Measurements from ENCODE around the gene CEBPE. TPM values are rescaled to one million over a fixed set of nuclear protein-coding genes. Genes with fewer than 3 reads are reported as not detected.
A peak's percentile ranks its signal among the peaks of the same experiment; 100 is the strongest.

The CEBPE gene
- polyA plus RNA-seq, 2 donors = 0.02 TPM; not detected in 1

DNA sequence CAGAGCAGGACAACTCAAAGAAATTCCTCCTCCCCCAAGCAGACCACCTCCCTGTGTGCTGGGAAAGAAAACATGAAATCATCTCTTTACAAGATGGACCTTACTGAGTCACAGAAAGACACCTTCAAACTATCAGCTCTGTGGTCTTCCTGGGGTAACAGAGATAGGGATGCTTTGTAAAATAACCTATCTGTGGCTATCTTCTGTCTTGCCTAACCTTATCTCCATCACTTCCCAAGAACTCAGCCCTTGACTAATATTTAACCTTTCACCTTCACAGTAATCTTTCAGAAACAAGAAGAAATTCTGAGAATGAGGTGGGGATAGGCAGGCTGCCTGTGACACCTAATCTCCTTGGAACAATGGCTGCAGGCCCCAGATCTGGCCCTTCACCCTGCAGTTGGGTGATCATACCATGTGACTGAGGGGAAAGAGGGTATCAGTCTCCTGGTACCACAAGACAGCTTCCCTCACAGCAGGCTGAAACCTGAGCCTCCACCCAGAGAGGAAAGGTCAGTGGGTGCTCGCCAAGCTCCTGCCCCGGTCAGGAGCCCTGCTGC is 27.4 kb upstream of the CEBPE start:
- Histone ChIP-seq H3K4me3 (ENCODE audit: low read depth in 1 of 2, low read length in 2 of 2) (no peak overlapping the region), H3K27me3 (ENCODE audit: control insufficient read depth in 1 of 2, insufficient read depth in 2 of 2, low read length in 2 of 2) (no peaks in the 10 kb centered on the region), H3K36me3 (ENCODE audit: control insufficient read depth in 2 of 2, insufficient read depth in 2 of 2, low read length in 1 of 2) (no peaks in the 10 kb centered on the region), H3K27ac (ENCODE audit: low read depth in 2 of 2, low read length in 1 of 2) (peak overlapping the region; percentile 62 to 67), H3K4me1 (ENCODE audit: control insufficient read depth in 2 of 2, insufficient read depth in 2 of 2, low read length in 1 of 2) (peaks cover 12 to 15% of the 10 kb centered on the region in 2 donors), H3K9me3 (ENCODE audit: control insufficient read depth in 2 of 2, insufficient read depth in 1 of 2, low read depth in 1 of 2, low read length in 1 of 2) (no peaks in the 10 kb centered on the region)
- 90 to 98% methylated on average over 2 of the region's 2 CpGs for WGBS, 2 donors

DNA sequence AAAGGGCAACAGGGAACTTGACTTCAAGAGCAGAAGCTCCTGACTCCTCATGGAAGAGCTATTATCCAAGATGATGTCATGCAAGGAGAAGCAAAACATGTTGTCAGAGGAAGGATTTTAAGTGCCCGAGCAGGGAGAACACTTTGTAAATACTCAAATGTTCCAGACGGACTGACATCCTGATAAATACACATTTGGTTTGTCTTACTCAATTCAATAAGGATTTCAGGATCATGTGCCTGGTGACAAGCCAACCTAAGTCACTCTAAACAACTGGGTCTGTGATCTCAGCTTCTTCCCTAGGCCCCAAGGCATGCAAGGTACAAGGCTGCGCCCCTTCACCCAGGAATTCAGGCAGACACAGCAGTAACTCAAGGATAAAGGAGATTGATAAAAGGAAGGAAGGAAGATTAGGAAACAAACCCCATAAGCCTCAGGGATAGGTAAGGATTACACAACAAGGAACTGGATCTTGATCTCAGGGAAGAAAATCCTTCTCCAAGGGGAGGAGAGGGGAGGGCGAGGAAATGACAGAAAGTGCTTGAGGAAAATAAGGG is 26.8 kb upstream of the CEBPE start:
- Histone ChIP-seq H3K9me3 (ENCODE audit: control insufficient read depth in 2 of 2, insufficient read depth in 1 of 2, low read depth in 1 of 2, low read length in 1 of 2) (no peaks in the 10 kb centered on the region), H3K4me1 (ENCODE audit: control insufficient read depth in 2 of 2, insufficient read depth in 2 of 2, low read length in 1 of 2) (peaks cover 12 to 15% of the 10 kb centered on the region in 2 donors), H3K27me3 (ENCODE audit: control insufficient read depth in 1 of 2, insufficient read depth in 2 of 2, low read length in 2 of 2) (no peaks in the 10 kb centered on the region), H3K36me3 (ENCODE audit: control insufficient read depth in 2 of 2, insufficient read depth in 2 of 2, low read length in 1 of 2) (no peaks in the 10 kb centered on the region), H3K4me3 (ENCODE audit: low read depth in 1 of 2, low read length in 2 of 2) (no peak overlapping the region), H3K27ac (ENCODE audit: low read depth in 2 of 2, low read length in 1 of 2) (peak overlapping the region; percentile 57 to 62)
- 44 to 53% methylated on average over 4 of the region's 4 CpGs for WGBS, 2 donors

DNA sequence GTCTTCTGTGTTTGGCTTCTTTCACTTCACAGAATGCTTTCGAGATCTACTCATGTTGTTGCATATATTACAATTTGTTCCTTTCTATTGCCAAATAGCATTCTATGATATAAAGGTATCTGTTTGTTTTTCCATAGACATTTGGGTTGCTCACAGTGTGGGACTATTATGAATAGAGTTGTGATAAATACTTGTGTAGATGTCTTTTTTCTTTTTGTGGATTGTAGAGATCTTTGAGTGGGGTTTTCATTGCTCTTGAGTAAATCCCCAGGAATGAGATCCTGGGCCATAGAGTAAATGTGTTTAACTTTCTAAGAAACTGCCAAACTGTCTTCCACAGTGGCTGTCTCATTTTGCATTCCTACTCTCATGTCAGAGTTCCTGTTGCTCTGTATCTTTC is 24.9 kb upstream of the CEBPE start:
- Histone ChIP-seq H3K27ac (ENCODE audit: low read depth in 2 of 2, low read length in 1 of 2) (no peak overlapping the region), H3K4me1 (ENCODE audit: control insufficient read depth in 2 of 2, insufficient read depth in 2 of 2, low read length in 1 of 2) (peaks cover 11 to 12% of the 10 kb centered on the region in 2 donors), H3K9me3 (ENCODE audit: control insufficient read depth in 2 of 2, insufficient read depth in 1 of 2, low read depth in 1 of 2, low read length in 1 of 2) (no peaks in the 10 kb centered on the region), H3K27me3 (ENCODE audit: control insufficient read depth in 1 of 2, insufficient read depth in 2 of 2, low read length in 2 of 2) (no peaks in the 10 kb centered on the region), H3K4me3 (ENCODE audit: low read depth in 1 of 2, low read length in 2 of 2) (no peak overlapping the region), H3K36me3 (ENCODE audit: control insufficient read depth in 2 of 2, insufficient read depth in 2 of 2, low read length in 1 of 2) (peaks cover 4 to 9% of the 10 kb centered on the region in 2 donors)
- 75 to 81% methylated on average over 1 of the region's 1 CpG for WGBS, 2 donors

DNA sequence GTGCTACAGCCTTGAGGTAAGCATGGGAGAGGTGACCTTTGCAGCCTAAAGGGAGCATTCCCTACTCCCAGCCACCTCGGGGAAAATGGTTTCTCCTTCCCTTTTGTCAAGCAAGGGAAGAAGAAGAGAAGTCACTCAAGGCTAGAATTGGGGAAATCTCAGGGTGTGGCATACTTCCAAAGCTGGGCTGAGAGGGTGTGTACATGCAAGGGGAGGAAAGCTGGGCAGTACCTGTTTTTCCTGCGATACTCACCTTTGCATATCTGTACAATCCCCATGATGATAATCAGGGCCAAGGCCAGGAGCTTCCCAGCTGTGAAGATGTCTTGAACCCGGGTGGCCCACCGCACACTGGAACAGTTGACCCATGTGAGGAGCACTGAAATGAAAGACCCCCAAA is 23.8 kb upstream of the CEBPE start:
- Histone ChIP-seq H3K27ac (ENCODE audit: low read depth in 2 of 2, low read length in 1 of 2) (peak overlapping the region; percentile 16 to 69), H3K4me3 (ENCODE audit: low read depth in 1 of 2, low read length in 2 of 2) (no peak overlapping the region), H3K36me3 (ENCODE audit: control insufficient read depth in 2 of 2, insufficient read depth in 2 of 2, low read length in 1 of 2) (peaks cover 4 to 11% of the 10 kb centered on the region in 2 donors), H3K4me1 (ENCODE audit: control insufficient read depth in 2 of 2, insufficient read depth in 2 of 2, low read length in 1 of 2) (peaks cover 12% of the 10 kb centered on the region in 2 donors), H3K27me3 (ENCODE audit: control insufficient read depth in 1 of 2, insufficient read depth in 2 of 2, low read length in 2 of 2) (no peaks in the 10 kb centered on the region), H3K9me3 (ENCODE audit: control insufficient read depth in 2 of 2, insufficient read depth in 1 of 2, low read depth in 1 of 2, low read length in 1 of 2) (no peaks in the 10 kb centered on the region)
- 57 to 66% methylated on average over 4 of the region's 4 CpGs for WGBS, 2 donors

DNA sequence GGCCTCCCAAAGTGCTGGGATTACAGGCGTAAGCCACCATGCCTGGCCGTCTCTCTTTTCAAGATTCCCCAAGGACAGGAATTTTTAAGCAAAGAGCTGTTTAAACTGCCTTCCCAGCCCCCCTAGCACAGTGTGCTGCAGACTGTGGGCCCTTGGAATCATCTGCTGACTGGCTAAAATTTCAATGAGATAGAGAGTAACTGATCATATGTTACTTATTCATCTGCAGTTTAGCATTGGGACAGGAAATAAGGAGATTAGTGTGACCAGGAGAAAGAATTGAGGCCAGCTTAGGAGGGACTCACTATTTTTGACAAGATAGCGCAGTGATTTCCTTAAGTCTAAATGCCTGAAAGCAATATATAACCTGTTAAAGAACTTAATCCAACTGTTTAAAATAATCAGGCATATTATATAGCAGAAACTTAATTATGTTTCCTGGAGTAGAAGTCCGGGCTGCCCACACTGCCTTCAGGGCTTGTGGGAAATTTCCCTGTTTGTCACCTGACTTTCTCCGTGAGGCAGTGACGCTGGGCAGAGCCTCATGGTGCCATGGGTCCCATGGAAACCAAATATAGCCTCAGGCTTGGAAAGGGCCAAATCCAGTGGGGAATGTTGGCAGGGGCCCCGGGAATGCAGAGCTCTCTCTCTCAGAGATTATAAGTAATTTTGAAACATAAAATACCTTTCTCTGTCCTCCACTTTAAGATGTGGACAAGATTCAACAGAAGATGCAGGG is 22.8 kb upstream of the CEBPE start:
- H3K27me3 ChIP-seq (ENCODE audit: control insufficient read depth in 1 of 2, insufficient read depth in 2 of 2, low read length in 2 of 2) = no peaks in the 10 kb centered on the region
- peaks cover 5 to 11% of the 10 kb centered on the region in 2 donors for H3K36me3 ChIP-seq (ENCODE audit: control insufficient read depth in 2 of 2, insufficient read depth in 2 of 2, low read length in 1 of 2)
- H3K4me3 ChIP-seq (ENCODE audit: low read depth in 1 of 2, low read length in 2 of 2) = no peak overlapping the region
- H3K4me1 ChIP-seq (ENCODE audit: control insufficient read depth in 2 of 2, insufficient read depth in 2 of 2, low read length in 1 of 2) = peaks cover 10 to 16% of the 10 kb centered on the region in 2 donors
- no peaks in the 10 kb centered on the region for H3K9me3 ChIP-seq (ENCODE audit: control insufficient read depth in 2 of 2, insufficient read depth in 1 of 2, low read depth in 1 of 2, low read length in 1 of 2)
- peak overlapping the region in 1 of 2 donors; percentile 43 for H3K27ac ChIP-seq (ENCODE audit: low read depth in 2 of 2, low read length in 1 of 2)
- 48 to 60% methylated on average over 7 of the region's 7 CpGs for WGBS, 2 donors

DNA sequence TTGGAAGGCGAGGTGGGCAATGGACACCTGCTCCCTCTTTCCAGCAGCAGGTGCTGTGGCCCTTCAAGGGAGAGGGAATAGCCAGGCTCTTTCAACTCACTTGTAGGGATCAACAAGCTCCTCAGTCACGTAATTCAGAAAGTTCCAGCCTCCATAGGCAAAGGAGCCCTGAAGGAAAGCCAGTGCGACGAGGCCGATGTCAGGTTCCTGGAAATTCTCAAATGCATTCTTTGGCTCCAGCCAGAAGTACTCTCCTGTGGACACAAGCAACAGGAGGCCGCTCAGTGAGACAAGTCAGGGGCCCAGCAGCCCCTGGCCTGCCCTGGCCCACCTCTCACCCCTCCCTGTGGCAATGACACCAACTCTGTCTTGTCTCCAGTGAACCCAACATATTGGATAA is 21.3 kb upstream of the CEBPE start:
- Histone ChIP-seq H3K27ac (ENCODE audit: low read depth in 2 of 2, low read length in 1 of 2) (no peak overlapping the region), H3K27me3 (ENCODE audit: control insufficient read depth in 1 of 2, insufficient read depth in 2 of 2, low read length in 2 of 2) (no peaks in the 10 kb centered on the region), H3K36me3 (ENCODE audit: control insufficient read depth in 2 of 2, insufficient read depth in 2 of 2, low read length in 1 of 2) (peaks cover 9 to 20% of the 10 kb centered on the region in 2 donors), H3K4me3 (ENCODE audit: low read depth in 1 of 2, low read length in 2 of 2) (no peak overlapping the region), H3K4me1 (ENCODE audit: control insufficient read depth in 2 of 2, insufficient read depth in 2 of 2, low read length in 1 of 2) (peaks cover 6 to 16% of the 10 kb centered on the region in 2 donors), H3K9me3 (ENCODE audit: control insufficient read depth in 2 of 2, insufficient read depth in 1 of 2, low read depth in 1 of 2, low read length in 1 of 2) (no peaks in the 10 kb centered on the region)
- WGBS, 2 donors = 87 to 89% methylated on average over 6 of the region's 6 CpGs

DNA sequence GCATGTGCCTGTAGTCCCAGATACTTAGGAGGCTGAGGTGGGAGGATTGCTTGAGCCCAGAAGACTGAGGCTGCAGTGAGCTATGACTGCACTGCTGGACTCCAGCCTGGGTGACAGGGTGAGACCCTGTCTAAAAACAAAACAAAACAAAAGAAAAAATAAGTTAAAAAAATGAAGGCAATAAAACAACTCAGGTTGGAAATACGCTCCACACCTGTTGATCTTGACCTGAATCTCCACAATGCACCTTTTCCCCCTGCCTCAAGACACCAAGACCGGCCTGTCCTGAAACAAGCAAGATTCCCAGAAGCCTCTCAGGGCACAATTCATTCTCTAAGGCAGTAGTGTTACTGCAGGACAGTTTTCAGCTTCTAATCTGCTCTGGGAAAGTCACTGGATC is 20.8 kb upstream of the CEBPE start:
- no peaks in the 10 kb centered on the region for H3K27me3 ChIP-seq (ENCODE audit: control insufficient read depth in 1 of 2, insufficient read depth in 2 of 2, low read length in 2 of 2)
- H3K4me1 ChIP-seq (ENCODE audit: control insufficient read depth in 2 of 2, insufficient read depth in 2 of 2, low read length in 1 of 2) = peaks cover 6 to 16% of the 10 kb centered on the region in 2 donors
- no peak overlapping the region for H3K4me3 ChIP-seq (ENCODE audit: low read depth in 1 of 2, low read length in 2 of 2)
- H3K9me3 ChIP-seq (ENCODE audit: control insufficient read depth in 2 of 2, insufficient read depth in 1 of 2, low read depth in 1 of 2, low read length in 1 of 2) = no peaks in the 10 kb centered on the region
- 95 to 100% methylated on average over 2 of the region's 2 CpGs for WGBS, 2 donors
- no peak overlapping the region for H3K27ac ChIP-seq (ENCODE audit: low read depth in 2 of 2, low read length in 1 of 2)
- H3K36me3 ChIP-seq (ENCODE audit: control insufficient read depth in 2 of 2, insufficient read depth in 2 of 2, low read length in 1 of 2) = peaks cover 9 to 20% of the 10 kb centered on the region in 2 donors

DNA sequence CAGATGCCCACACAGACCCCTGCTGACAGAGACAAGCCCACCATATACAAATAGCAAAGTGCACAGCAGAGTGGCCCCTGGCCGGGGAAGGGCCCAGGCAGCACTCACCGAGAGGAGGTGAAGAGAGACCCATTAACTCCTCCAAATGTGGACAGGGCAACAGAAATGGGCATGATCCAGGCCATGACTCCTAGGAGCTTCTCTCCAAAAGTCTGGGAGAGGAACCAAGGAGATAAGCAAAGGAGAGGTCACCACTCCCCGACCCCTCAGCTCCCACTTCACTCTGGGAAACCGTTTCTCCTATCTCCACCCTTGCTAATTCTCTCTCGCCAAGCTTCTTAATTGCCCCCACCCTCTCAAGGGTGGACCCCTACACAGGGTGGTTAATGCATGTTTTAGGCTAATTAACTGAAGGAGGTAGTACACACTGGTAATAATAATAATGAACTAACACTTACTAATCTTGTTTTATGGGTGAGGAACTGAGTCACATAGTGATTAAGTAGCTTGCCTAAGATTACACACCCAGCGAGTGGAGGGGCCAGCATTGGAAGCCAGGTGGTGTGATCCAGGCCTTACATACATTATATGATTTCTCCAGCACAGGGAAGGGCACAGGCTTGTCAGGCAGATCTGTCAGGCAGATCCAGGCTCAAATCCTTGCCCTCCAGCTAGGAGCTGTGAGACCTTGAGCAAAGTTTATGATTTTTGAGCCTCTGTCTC is 18.9 kb upstream of the CEBPE start:
- no peak overlapping the region for H3K4me3 ChIP-seq (ENCODE audit: low read depth in 1 of 2, low read length in 2 of 2)
- H3K4me1 ChIP-seq (ENCODE audit: control insufficient read depth in 2 of 2, insufficient read depth in 2 of 2, low read length in 1 of 2) = peaks cover 2 to 12% of the 10 kb centered on the region in 2 donors
- WGBS, 2 donors = 55 to 57% methylated on average over 6 of the region's 6 CpGs
- H3K27ac ChIP-seq (ENCODE audit: low read depth in 2 of 2, low read length in 1 of 2) = peak overlapping the region; percentile 75 to 81
- H3K36me3 ChIP-seq (ENCODE audit: control insufficient read depth in 2 of 2, insufficient read depth in 2 of 2, low read length in 1 of 2) = peaks cover 9 to 20% of the 10 kb centered on the region in 2 donors
- H3K9me3 ChIP-seq (ENCODE audit: control insufficient read depth in 2 of 2, insufficient read depth in 1 of 2, low read depth in 1 of 2, low read length in 1 of 2) = no peaks in the 10 kb centered on the region
- no peaks in the 10 kb centered on the region for H3K27me3 ChIP-seq (ENCODE audit: control insufficient read depth in 1 of 2, insufficient read depth in 2 of 2, low read length in 2 of 2)

DNA sequence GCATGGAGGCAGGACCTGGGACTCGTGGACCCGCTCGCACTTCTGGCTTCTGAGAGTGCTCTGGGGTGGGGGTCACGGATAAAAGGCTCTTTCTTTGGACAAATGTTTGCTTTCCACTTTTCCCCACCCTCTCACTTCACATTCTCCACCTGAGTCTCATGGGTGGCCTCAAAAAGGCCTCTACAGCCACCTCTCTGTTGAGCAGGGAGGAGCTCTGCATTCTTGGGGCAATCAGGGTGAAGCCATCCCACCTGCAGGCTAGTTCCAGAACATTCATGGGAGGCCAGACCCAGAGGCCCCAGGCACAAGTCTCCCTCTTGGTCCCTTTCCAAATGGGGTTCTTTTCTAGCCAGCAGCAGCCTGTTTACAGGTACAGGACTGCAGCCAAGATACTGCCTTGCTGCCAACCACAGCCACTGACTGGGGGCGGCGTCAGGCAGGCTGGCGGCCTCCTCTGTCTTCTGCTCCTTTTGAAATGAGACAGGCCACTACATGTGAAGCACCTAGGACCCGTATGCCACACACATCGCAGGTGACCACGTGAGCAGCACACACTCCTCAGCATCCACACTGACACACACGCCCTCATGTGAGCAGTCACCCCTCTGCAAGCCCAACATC is 18.2 kb upstream of the CEBPE start:
- 59 to 73% methylated on average over 11 of the region's 11 CpGs for WGBS, 2 donors
- Histone ChIP-seq H3K27me3 (ENCODE audit: control insufficient read depth in 1 of 2, insufficient read depth in 2 of 2, low read length in 2 of 2) (no peaks in the 10 kb centered on the region), H3K4me3 (ENCODE audit: low read depth in 1 of 2, low read length in 2 of 2) (no peak overlapping the region), H3K4me1 (ENCODE audit: control insufficient read depth in 2 of 2, insufficient read depth in 2 of 2, low read length in 1 of 2) (peaks cover 0 to 7% of the 10 kb centered on the region in 2 donors), H3K36me3 (ENCODE audit: control insufficient read depth in 2 of 2, insufficient read depth in 2 of 2, low read length in 1 of 2) (peaks cover 9 to 20% of the 10 kb centered on the region in 2 donors), H3K27ac (ENCODE audit: low read depth in 2 of 2, low read length in 1 of 2) (peak overlapping the region in 1 of 2 donors; percentile 81), H3K9me3 (ENCODE audit: control insufficient read depth in 2 of 2, insufficient read depth in 1 of 2, low read depth in 1 of 2, low read length in 1 of 2) (no peaks in the 10 kb centered on the region)
